Lung microvascular endothelial cell (primary cell): ENCODE data around the gene INPP4A. TPM values are rescaled to one million over a fixed set of nuclear protein-coding genes. Genes with fewer than 3 reads are reported as not detected.
A peak's percentile ranks its signal among the peaks of the same experiment; 100 is the strongest.

Experiments used
- DNase-seq, 2 donors: peaks; one replicate each; pipeline versions ENCODE4 v3.0.0 to v3.0.0-alpha.2; 2010; ENCODE audit warnings: low read depth in 2 of 2
- total RNA-seq: library from RNA; depleted of rRNA; stranded (reverse); fragments of >200 nt; gene quantifications from 2 replicates; pipeline ENCODE4 v1.2.1, GENCODE V29; 2014

INPP4A gene
- total RNA-seq, 1 donor from 2014 or later, result 18.5 TPM

- DNase-seq, result no peak
These were observed 7.9 kb upstream of the INPP4A start for GRCh38 chr2:98436734-98437133.

GRCh38 chr2:98438190-98439133, 6.2 kb upstream of the INPP4A start:
- DNase-seq, result no peak

GRCh38 chr2:98441706-98442450, 2.8 kb upstream of the INPP4A start:
- DNase-seq, result no peak

GRCh38 chr2:98442488-98442887, 2.2 kb upstream of the INPP4A start:
- DNase-seq, result no peak

- peak; percentile 29 to 33 for DNase-seq
These were observed 572 bp downstream of the INPP4A start for GRCh38 chr2:98445177-98445682.

GRCh38 chr2:98445683-98446581, 1.3 kb downstream of the INPP4A start:
- DNase-seq, result peak; percentile 16 to 50

GRCh38 chr2:98446850-98447249, 2.2 kb downstream of the INPP4A start:
- DNase-seq, result no peak

GRCh38 chr2:98448441-98449145, 3.9 kb downstream of the INPP4A start:
- DNase-seq, result no peak

GRCh38 chr2:98452396-98453027, 7.9 kb downstream of the INPP4A start:
- DNase-seq, result no peak

GRCh38 chr2:98453083-98453482, 8.4 kb downstream of the INPP4A start:
- DNase-seq, result no peak

GRCh38 chr2:98453531-98453930, 8.9 kb downstream of the INPP4A start:
- DNase-seq, result no peak

GRCh38 chr2:98454073-98454472, 9.4 kb downstream of the INPP4A start:
- no peak for DNase-seq

GRCh38 chr2:98454500-98455235, 10.0 kb downstream of the INPP4A start:
- DNase-seq, result peak; percentile 14 to 70

GRCh38 chr2:98455494-98455976, 10.9 kb downstream of the INPP4A start:
- peak; percentile 12 to 82 for DNase-seq

- DNase-seq, result peak; percentile 23 to 90
These were observed 12.5 kb downstream of the INPP4A start for GRCh38 chr2:98457045-98457696.

GRCh38 chr2:98458207-98458606, 13.5 kb downstream of the INPP4A start:
- DNase-seq, result peak in 1 of 2 donors; percentile 74

- DNase-seq, result no peak
These were observed 14.2 kb downstream of the INPP4A start for GRCh38 chr2:98458667-98459380.
